Suppressor macrophage treated with lipopolysaccharide for 1 hour (primary cell): ENCODE data around the gene PLD4.
A peak's percentile ranks its signal among the peaks of the same experiment; 100 is the strongest.
"Not testable (repeated sequence)": the region's sequence is repeated elsewhere in the genome, so short reads cannot be mapped to it uniquely, and the experiment has no call there.

Experiments used
- DNase-seq, 3 donors: peaks; one replicate each; pipeline ENCODE4 v3.0.0-alpha.2; 2020 to 2022

Gene PLD4

DNA sequence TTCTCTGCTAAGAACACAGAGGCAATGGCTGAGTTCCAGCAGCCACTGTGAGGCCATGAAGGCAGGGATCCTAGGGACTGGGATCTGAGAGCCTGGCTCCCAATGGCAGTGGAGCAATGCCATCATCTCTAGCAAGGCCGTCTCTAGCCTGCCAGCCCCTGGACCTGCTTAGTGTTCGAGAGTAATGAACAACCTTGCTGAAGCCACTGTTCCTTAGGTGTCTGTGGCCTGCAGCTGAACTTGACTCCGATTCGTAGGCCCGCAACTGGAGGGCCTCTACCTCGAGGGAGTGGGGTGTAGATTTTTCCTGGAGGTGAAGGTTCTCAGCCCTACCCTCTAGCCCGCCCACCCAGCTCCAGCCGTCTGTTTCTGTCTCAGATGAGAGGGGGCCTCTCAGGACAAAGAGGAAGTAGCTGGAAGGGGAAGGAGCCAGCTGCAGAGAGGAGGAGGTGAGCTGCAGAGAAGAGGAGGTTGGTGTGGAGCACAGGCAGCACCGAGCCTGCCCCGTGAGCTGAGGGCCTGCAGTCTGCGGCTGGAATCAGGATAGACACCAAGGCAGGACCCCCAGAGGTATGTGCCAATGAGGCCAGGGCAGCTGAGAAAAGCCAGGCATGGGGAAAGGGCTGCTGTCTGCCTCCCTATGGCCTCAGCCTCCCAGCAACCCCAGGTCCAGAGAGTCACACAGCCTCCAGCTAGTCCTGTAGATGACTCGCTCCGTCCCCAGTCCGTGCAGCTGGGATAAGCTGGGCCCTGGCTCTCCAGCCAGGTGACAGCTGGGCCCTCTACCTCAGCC lies at the start of gene PLD4:
PLD4 (plus strand) TSS at position 459 of the 793 bp plus-strand sequence. CDS start 2,262 bp downstream, outside the sequence.
- DNase-seq = peak; percentile 55 to 62 (median 55)

GRCh38 chr14:104875412-104875751 lies 49.3 kb upstream of the PLD4 start:
- DNase-seq = no peak

DNA sequence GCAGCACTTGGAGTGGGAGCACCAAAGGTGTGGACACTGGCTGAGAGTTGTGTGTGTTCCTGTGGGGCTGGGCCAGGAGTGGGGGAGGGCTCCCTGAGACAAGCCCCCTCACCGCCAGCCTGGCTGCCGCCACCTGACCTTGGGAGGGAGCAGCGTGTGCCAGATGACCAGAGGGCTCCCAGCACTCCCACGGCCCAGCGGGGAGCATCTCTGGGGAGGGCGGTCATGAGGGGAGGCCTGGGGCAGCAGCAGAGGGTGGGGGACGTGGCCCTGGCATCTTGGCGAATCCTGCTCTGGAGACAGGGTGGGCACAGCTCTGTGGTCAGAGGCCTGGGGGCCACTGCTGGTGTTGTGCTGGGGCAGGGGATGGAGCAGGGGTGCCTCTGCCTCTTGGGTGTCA lies 48.9 kb upstream of the PLD4 start:
- DNase-seq = no peak

- peak; percentile 49 to 73 (median 51) for DNase-seq
These were observed 48.4 kb upstream of the PLD4 start for GRCh38 chr14:104876251-104876699.

DNA sequence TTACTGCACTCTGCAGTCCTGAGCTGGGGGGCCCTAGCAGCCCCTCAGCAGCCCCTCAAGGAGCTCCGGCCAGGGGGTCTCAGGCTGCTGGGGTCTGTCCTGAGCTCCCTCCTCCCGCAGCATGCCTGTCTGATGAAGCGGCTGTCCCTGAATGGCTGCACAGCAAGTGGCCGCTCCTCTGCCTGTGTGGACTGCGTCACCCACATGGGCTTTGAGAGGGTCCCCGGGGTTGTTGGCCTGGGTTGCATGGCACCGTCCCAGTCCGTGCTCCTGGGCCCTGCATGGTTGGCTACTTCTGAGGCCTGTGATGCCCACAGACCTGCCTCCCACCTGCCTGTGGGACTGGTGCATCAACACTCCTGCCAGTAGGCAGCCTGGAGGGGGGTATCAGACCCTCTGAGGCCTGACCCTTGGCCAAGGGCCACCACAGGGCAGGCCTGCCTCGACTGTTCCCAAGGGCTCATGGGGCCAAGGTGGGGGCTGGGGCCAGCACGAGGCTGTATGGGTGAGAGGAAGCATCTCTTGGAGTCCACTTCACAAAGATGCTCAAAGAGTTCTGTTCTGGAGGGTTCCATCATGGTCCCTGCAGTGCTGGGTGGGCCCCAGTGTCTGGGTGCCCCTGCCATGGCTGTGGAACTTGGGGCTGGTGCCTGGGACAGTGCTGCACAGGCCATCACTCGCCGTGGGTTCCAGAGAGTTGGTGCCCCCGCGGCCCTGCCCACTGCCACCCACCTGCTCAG lies 47.4 kb upstream of the PLD4 start:
- no peak for DNase-seq

GRCh38 chr14:104877806-104878550 lies 46.7 kb upstream of the PLD4 start:
- DNase-seq = no peak

GRCh38 chr14:104878582-104878981 lies 46.1 kb upstream of the PLD4 start:
- DNase-seq = no peak

DNA sequence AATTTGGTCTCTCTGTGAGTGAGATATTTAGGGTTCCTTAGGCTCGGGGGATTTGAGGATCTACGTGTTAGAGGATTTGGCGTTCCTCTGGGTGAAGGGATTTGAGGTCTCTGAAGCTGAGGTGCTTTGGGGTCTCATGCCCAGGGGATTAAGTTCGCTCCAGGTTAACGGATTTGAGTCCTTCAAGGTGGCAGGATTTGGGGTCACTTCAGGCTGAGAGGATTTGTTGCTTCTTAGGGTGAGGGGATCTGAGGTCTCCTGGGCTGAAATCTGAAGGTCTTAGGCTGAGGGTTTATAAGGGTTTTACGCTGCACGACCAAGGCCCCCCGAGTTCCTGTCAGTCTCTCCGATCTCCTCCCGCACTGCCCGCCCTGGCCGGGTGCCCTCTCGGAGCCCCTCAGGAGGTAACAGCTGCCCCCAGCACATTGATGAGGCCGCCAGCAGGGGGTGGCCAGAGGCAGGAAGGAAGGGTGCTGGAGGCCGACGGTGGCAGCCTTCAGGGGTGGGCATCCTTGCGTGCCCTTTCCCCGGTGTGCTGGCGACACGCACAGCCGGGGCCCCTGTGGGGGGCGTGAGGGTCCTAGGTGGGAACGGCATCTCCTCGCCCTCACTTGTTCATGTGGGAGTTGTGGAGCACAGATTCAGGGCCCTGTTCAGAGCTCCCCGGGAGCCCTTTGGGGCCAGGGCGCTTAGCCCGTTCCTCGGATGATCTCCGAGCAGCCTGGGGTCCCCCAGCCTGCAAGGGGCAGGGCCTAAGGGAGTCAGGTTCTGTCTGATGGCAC lies 45.3 kb upstream of the PLD4 start:
- DNase-seq = no peak

- DNase-seq = no peak
These were observed 44.6 kb upstream of the PLD4 start for GRCh38 chr14:104879983-104880565.

- no peak for DNase-seq
These were observed 44.0 kb upstream of the PLD4 start for GRCh38 chr14:104880584-104881210.

- no peak for DNase-seq
These were observed 43.2 kb upstream of the PLD4 start for GRCh38 chr14:104881369-104881979.

- DNase-seq = no peak
These were observed 42.2 kb upstream of the PLD4 start for GRCh38 chr14:104882325-104882973.

DNA sequence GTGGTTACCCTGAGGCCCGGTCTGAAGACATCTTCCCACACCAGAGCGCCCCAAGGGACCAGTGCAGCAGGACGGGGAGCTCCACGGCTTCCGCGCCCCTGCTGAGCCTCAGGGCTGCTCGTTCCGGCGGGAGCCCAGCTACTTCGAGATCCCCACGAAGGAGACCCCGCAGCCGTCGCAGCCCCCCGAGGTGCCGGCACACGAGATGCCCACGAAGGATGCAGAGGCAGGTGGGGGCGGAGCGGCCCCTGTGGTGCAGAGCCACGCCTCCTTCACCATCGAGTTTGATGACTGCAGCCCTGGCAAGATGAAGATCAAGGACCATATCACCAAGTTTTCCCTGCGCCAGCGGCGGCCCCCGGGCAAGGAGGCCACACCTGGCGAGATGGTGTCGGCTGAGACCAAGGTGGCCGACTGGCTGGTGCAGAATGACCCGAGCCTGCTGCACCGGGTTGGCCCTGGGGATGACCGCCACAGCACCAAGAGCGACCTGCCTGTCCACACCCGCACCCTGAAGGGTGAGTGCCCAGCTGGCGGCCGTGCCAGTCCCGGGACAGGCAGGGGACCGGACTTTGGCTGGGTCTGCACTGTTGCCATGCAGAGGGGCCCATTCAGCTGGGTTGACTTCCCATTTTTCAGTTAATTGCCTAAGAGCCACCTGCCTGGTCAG lies 41.6 kb upstream of the PLD4 start:
- DNase-seq = no peak

GRCh38 chr14:104883681-104884361 lies 40.9 kb upstream of the PLD4 start:
- no peak for DNase-seq

GRCh38 chr14:104884381-104884780 lies 40.3 kb upstream of the PLD4 start:
- not testable (repeated sequence) for DNase-seq

DNA sequence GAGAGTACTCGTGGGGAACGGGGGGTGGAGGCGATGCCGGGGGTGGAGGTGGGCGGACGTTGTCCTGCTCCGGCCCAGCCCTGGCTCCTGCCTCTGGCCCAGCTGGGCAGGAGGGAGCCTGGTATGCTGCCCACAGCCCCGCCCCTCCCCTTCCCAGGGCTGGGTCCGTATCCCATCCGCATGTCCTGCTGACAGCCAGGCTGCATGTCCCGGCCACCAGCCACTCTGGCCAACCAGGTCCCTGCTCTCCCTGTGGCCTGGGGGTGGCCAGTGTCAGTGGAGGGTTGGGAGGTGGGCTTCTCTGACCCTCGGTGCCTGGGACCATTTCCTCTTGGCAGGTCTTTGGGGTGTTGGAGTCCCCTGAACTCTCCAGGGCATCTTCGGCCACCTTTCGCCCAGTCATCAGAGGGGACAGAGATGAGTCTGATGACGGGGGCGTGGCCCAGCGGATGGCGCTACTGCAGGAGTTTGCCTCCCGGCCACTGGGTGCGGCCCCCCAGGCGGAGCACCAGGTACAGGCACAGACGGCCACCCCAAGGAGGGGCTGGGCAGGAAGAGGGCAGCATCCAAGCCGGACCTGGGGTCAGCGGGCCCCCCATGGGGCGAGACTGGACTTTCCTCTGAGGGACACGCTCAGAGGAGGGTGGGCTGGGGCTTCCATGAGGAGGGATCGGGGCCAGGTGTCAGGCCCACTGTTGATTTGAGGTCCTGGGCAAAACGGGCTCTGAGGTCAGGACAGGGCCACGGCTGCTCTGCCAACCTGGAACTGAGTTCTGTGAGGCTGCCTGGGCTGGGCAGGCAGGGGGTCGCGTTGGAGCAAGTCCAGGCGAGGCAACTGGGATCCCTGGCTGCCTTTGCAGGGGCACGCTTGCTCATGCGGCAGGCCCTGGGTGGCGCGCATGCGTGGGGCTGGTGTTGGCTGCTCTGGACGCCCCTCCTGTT lies 39.4 kb upstream of the PLD4 start:
- no peak for DNase-seq

DNA sequence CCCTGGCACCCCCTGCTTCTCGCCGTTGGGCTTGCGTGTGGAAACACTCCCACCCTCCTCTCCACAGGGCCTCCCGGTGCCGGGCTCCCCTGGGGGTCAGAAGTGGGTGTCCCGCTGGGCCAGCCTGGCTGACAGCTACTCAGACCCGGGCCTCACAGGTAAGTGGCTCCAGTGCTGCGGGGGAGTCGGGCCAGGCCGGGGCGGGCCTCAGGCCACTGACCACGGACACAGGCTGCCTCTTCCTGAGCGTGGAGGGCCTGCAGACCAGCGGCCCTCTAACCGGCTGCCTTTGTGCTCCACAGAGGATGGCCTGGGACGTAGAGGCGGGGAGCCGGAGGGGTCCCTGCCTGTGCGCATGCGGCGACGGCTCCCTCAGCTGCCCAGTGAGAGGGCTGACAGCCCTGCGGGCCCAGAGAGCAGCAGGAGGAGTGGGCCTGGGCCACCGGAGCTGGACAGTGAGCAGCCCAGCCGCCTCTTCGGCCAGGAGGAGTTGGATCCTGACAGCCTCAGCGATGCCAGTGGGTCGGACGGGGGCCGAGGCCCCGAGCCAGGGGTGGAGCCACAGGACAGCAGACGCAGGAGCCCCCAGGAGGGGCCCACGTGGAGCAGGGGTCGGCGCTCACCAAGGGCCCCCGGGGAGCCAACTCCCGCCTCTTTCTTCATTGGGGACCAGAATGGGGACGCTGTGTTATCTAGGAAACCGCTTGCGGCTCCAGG lies 38.5 kb upstream of the PLD4 start:
- no peak for DNase-seq
